ENCODE data around the gene RALGAPB. TPM values are rescaled to one million over a fixed set of nuclear protein-coding genes. Genes with fewer than 3 reads are reported as not detected.

The RALGAPB gene
- total and polyA plus RNA-seq, 2 of the 13 experiments (the other 11 are each of a cell fraction or from before 2014, with no cell fraction given), result 17.6 to 30.6 TPM

DNA sequence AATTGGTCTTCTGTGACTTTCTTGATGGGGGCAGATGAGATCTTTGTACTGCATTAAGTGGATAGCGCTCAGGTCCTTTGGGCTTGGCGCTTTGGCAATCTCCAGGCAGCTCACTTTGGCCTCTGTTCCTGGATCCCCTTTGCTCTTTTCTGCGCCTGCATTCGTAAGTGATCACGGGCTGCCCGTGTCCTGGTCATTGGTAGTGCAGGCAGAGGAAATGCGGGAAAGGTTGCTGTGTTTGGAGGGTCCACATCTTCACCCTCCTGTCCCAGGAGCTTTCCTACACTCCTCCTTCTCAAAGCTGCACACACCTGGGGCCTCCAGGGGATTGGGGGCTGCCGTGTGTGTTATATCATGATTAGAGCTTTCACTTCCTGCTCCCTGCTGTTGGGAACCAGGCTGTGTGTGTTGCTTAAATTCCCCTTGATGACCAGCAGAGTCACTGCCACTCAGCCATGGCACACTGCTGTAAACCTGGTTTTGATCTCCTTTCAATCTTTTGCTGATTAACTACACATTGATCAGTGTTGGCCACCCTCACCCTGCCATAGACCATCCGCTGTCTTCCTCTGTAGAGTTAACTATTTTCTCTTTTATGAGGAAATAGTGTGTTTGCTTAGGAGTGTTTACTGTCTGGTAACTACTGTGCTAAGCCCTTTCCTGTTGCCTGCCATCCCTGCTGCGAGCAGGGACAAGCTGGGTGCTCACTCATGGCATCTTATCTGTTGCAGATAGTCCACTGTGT lies 24.5 kb upstream of the RALGAPB start (continued):
- TF ChIP-seq, protein P1, sequence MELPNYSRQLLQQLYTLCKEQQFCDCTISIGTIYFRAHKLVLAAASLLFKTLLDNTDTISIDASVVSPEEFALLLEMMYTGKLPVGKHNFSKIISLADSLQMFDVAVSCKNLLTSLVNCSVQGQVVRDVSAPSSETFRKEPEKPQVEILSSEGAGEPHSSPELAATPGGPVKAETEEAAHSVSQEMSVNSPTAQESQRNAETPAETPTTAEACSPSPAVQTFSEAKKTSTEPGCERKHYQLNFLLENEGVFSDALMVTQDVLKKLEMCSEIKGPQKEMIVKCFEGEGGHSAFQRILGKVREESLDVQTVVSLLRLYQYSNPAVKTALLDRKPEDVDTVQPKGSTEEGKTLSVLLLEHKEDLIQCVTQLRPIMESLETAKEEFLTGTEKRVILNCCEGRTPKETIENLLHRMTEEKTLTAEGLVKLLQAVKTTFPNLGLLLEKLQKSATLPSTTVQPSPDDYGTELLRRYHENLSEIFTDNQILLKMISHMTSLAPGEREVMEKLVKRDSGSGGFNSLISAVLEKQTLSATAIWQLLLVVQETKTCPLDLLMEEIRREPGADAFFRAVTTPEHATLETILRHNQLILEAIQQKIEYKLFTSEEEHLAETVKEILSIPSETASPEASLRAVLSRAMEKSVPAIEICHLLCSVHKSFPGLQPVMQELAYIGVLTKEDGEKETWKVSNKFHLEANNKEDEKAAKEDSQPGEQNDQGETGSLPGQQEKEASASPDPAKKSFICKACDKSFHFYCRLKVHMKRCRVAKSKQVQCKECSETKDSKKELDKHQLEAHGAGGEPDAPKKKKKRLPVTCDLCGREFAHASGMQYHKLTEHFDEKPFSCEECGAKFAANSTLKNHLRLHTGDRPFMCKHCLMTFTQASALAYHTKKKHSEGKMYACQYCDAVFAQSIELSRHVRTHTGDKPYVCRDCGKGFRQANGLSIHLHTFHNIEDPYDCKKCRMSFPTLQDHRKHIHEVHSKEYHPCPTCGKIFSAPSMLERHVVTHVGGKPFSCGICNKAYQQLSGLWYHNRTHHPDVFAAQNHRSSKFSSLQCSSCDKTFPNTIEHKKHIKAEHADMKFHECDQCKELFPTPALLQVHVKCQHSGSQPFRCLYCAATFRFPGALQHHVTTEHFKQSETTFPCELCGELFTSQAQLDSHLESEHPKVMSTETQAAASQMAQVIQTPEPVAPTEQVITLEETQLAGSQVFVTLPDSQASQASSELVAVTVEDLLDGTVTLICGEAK (IDR thresholded peaks at IDR 0.05), result no peak
- TF ChIP-seq, protein P1 (CRISPR knock-in tag; IDR thresholded peaks at IDR 0.05), result no peak
- no peak for TF ChIP-seq KLF15 (CRISPR knock-in tag; IDR thresholded peaks at IDR 0.05; ENCODE audit: borderline replicate concordance)
- TF ChIP-seq TOE1 (CRISPR knock-in tag; IDR thresholded peaks at IDR 0.05), result no peak
- TF ChIP-seq, protein P2, sequence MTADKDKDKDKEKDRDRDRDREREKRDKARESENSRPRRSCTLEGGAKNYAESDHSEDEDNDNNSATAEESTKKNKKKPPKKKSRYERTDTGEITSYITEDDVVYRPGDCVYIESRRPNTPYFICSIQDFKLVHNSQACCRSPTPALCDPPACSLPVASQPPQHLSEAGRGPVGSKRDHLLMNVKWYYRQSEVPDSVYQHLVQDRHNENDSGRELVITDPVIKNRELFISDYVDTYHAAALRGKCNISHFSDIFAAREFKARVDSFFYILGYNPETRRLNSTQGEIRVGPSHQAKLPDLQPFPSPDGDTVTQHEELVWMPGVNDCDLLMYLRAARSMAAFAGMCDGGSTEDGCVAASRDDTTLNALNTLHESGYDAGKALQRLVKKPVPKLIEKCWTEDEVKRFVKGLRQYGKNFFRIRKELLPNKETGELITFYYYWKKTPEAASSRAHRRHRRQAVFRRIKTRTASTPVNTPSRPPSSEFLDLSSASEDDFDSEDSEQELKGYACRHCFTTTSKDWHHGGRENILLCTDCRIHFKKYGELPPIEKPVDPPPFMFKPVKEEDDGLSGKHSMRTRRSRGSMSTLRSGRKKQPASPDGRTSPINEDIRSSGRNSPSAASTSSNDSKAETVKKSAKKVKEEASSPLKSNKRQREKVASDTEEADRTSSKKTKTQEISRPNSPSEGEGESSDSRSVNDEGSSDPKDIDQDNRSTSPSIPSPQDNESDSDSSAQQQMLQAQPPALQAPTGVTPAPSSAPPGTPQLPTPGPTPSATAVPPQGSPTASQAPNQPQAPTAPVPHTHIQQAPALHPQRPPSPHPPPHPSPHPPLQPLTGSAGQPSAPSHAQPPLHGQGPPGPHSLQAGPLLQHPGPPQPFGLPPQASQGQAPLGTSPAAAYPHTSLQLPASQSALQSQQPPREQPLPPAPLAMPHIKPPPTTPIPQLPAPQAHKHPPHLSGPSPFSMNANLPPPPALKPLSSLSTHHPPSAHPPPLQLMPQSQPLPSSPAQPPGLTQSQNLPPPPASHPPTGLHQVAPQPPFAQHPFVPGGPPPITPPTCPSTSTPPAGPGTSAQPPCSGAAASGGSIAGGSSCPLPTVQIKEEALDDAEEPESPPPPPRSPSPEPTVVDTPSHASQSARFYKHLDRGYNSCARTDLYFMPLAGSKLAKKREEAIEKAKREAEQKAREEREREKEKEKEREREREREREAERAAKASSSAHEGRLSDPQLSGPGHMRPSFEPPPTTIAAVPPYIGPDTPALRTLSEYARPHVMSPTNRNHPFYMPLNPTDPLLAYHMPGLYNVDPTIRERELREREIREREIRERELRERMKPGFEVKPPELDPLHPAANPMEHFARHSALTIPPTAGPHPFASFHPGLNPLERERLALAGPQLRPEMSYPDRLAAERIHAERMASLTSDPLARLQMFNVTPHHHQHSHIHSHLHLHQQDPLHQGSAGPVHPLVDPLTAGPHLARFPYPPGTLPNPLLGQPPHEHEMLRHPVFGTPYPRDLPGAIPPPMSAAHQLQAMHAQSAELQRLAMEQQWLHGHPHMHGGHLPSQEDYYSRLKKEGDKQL (CRISPR knock-in tag; IDR thresholded peaks at IDR 0.05; ENCODE audit: low read depth), result no peak
- TF ChIP-seq SIN3B (IDR thresholded peaks at IDR 0.05; ENCODE audit: low read length), result no peak
- TF ChIP-seq, protein P3, sequence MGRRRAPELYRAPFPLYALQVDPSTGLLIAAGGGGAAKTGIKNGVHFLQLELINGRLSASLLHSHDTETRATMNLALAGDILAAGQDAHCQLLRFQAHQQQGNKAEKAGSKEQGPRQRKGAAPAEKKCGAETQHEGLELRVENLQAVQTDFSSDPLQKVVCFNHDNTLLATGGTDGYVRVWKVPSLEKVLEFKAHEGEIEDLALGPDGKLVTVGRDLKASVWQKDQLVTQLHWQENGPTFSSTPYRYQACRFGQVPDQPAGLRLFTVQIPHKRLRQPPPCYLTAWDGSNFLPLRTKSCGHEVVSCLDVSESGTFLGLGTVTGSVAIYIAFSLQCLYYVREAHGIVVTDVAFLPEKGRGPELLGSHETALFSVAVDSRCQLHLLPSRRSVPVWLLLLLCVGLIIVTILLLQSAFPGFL (CRISPR knock-in tag; IDR thresholded peaks at IDR 0.05), result no peak
- TF ChIP-seq CBX1 (IDR thresholded peaks at IDR 0.05; ENCODE audit: low read depth), result no peak
- no peak for TF ChIP-seq ZFP62 (CRISPR knock-in tag; IDR thresholded peaks at IDR 0.05)
- TF ChIP-seq MED1 (CRISPR knock-in tag; IDR thresholded peaks at IDR 0.05), result peak; percentile 81
- peak; percentile 90 for TF ChIP-seq SAP130 (CRISPR knock-in tag; IDR thresholded peaks at IDR 0.05; ENCODE audit: low read depth)
- TF ChIP-seq DNMT3B (CRISPR knock-in tag; conservative IDR thresholded peaks at IDR 0.05), result no peak
- TF ChIP-seq, protein P4, sequence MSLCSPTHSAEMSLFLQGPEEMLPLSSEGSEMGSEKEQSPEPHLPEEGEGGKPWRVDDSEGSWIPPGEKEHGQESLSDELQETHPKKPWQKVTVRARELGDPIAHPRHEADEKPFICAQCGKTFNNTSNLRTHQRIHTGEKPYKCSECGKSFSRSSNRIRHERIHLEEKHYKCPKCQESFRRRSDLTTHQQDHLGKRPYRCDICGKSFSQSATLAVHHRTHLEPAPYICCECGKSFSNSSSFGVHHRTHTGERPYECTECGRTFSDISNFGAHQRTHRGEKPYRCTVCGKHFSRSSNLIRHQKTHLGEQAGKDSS (CRISPR knock-in tag; IDR thresholded peaks at IDR 0.05; ENCODE audit: borderline replicate concordance, low read depth), result 0 out of 2 replicates have a peak, but pooled peaks have one; percentile 51
- TF ChIP-seq NFRKB (IDR thresholded peaks at IDR 0.05), result no peak
